Measurements from ENCODE around the gene ENKD1. TPM values are rescaled to one million over a fixed set of nuclear protein-coding genes. Genes with fewer than 3 reads are reported as not detected.

ENKD1 gene
- total RNA-seq, 1 experiment from 2014 or later: 11.9 TPM

DNA sequence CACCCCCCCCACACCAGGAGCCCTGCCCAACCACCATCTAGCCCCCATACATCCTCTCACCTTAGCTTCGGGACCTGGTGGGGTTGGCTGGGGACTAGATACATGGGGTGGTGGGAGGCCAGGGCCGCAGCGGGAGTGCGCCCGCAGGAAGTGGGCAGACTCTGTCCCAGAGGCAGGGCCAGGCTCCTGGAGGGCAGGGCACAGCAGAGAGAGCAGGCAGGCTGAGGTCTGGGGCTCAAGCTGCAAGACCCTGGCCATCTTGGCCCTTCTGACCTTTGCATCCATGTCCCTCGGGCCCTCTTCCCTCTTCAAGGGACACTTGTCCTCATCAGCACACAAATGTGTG, 2.7 kb downstream of the ENKD1 start:
- ATAC-seq (no peak), DNase-seq (ENCODE audit: low spot score) (no peak)
- no peak overlapping the region for H3K27ac Mint-ChIP-seq
- H3K36me3 Mint-ChIP-seq: no peaks in the 10 kb centered on the region
- POLR2A ChIA-PET: interaction anchor here (0.7 kb wide), 1 partner anchor 123 kb away, joined by 3 read pairs; no protein-coding TSS in a partner anchor
- CTCF ChIA-PET: interaction anchor here (0.6 to 10.3 kb wide), 30 partner anchors 9 to 421 kb away, joined by 3 to 137 read pairs (median 5); partner anchors contain the start of genes CARMIL2, CTCF, DDX28 and DUS2
- peaks cover 6% of the 10 kb centered on the region for H3K27me3 Mint-ChIP-seq (ENCODE audit: low read depth)
- no peaks in the 10 kb centered on the region for H3K9me3 Mint-ChIP-seq
- TF ChIP-seq ZNF416 (CRISPR knock-in tag; IDR thresholded peaks at IDR 0.05): no peak
- TF ChIP-seq, protein P1, sequence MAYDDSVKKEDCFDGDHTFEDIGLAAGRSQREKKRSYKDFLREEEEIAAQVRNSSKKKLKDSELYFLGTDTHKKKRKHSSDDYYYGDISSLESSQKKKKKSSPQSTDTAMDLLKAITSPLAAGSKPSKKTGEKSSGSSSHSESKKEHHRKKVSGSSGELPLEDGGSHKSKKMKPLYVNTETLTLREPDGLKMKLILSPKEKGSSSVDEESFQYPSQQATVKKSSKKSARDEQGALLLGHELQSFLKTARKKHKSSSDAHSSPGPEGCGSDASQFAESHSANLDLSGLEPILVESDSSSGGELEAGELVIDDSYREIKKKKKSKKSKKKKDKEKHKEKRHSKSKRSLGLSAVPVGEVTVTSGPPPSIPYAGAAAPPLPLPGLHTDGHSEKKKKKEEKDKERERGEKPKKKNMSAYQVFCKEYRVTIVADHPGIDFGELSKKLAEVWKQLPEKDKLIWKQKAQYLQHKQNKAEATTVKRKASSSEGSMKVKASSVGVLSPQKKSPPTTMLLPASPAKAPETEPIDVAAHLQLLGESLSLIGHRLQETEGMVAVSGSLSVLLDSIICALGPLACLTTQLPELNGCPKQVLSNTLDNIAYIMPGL (CRISPR knock-in tag; IDR thresholded peaks at IDR 0.05): 0 out of 2 replicates have a peak, but pooled peaks have one; percentile 13
- no peak for TF ChIP-seq GABPB1 (CRISPR knock-in tag; IDR thresholded peaks at IDR 0.05)
- no peak for TF ChIP-seq IRF2 (CRISPR knock-in tag; IDR thresholded peaks at IDR 0.05; ENCODE audit: borderline replicate concordance, low read depth)
- TF ChIP-seq, protein P2, sequence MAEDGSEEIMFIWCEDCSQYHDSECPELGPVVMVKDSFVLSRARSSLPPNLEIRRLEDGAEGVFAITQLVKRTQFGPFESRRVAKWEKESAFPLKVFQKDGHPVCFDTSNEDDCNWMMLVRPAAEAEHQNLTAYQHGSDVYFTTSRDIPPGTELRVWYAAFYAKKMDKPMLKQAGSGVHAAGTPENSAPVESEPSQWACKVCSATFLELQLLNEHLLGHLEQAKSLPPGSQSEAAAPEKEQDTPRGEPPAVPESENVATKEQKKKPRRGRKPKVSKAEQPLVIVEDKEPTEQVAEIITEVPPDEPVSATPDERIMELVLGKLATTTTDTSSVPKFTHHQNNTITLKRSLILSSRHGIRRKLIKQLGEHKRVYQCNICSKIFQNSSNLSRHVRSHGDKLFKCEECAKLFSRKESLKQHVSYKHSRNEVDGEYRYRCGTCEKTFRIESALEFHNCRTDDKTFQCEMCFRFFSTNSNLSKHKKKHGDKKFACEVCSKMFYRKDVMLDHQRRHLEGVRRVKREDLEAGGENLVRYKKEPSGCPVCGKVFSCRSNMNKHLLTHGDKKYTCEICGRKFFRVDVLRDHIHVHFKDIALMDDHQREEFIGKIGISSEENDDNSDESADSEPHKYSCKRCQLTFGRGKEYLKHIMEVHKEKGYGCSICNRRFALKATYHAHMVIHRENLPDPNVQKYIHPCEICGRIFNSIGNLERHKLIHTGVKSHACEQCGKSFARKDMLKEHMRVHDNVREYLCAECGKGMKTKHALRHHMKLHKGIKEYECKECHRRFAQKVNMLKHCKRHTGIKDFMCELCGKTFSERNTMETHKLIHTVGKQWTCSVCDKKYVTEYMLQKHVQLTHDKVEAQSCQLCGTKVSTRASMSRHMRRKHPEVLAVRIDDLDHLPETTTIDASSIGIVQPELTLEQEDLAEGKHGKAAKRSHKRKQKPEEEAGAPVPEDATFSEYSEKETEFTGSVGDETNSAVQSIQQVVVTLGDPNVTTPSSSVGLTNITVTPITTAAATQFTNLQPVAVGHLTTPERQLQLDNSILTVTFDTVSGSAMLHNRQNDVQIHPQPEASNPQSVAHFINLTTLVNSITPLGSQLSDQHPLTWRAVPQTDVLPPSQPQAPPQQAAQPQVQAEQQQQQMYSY (CRISPR knock-in tag; IDR thresholded peaks at IDR 0.05): no peak
- TF ChIP-seq, protein P3, sequence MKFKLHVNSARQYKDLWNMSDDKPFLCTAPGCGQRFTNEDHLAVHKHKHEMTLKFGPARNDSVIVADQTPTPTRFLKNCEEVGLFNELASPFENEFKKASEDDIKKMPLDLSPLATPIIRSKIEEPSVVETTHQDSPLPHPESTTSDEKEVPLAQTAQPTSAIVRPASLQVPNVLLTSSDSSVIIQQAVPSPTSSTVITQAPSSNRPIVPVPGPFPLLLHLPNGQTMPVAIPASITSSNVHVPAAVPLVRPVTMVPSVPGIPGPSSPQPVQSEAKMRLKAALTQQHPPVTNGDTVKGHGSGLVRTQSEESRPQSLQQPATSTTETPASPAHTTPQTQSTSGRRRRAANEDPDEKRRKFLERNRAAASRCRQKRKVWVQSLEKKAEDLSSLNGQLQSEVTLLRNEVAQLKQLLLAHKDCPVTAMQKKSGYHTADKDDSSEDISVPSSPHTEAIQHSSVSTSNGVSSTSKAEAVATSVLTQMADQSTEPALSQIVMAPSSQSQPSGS (CRISPR knock-in tag; IDR thresholded peaks at IDR 0.05; ENCODE audit: borderline replicate concordance, low read depth): no peak
- no peak overlapping the region for H3K4me3 Mint-ChIP-seq
- peaks cover 25% of the 10 kb centered on the region for H3K4me1 Mint-ChIP-seq

DNA sequence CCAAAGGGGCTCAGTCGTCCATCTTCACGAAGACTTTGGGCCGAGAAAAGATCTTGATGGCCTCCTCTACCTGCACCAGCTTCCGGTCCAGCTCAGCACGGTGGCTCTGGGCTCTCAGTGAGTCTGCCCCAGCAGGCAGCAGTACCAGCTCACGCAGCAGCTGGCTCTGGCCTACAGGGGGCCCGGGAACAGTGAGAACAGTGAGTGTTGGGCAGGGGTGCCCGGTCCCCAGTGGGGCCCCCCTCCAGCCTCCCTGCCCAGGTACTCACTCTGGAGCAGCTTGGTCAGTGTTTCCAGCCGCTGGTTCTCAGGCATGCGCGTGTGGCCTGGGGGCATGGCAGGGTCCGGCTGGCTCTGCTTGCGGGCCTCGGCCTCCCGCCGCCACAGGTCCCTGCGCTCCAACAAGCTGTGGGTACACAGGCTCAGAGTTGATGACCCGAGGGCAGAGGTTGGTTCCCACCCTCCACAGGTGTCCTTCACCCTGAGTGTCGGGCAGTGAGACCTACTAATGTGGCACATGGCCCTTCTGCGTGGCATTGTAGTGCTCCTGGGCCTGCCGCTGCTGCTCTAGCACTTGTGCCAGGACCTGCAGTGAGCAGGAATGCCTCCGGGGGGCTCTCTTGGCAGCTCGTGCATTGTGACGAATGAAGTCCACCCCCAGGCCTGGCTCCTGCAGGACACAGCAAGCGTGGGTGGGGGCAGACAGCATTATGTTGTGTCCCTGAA, 3.2 kb downstream of the ENKD1 start:
- CTCF ChIA-PET: interaction anchor here (0.6 to 10.3 kb wide), 39 partner anchors 9 to 421 kb away, joined by 3 to 137 read pairs (median 4); partner anchors contain the start of genes ATP6V0D1, CARMIL2, CTCF and DDX28
- Mint-ChIP-seq H3K36me3 (no peaks in the 10 kb centered on the region), H3K4me1 (peaks cover 26% of the 10 kb centered on the region), H3K9me3 (no peaks in the 10 kb centered on the region), H3K27me3 (ENCODE audit: low read depth) (peaks cover 6% of the 10 kb centered on the region), H3K27ac (no peak overlapping the region), H3K4me3 (peak overlapping the region; percentile 43; the same call in 1 of the 2 replicates)
- POLR2A ChIA-PET: interaction anchor here (0.7 to 1.3 kb wide), 2 partner anchors 100 to 124 kb away, joined by 3 read pairs; no protein-coding TSS in a partner anchor
- ATAC-seq: peak; percentile 1; the same call in 1 of the 2 replicates
- peak; percentile 81 for DNase-seq (ENCODE audit: low spot score)
- TF ChIP-seq, protein P4, sequence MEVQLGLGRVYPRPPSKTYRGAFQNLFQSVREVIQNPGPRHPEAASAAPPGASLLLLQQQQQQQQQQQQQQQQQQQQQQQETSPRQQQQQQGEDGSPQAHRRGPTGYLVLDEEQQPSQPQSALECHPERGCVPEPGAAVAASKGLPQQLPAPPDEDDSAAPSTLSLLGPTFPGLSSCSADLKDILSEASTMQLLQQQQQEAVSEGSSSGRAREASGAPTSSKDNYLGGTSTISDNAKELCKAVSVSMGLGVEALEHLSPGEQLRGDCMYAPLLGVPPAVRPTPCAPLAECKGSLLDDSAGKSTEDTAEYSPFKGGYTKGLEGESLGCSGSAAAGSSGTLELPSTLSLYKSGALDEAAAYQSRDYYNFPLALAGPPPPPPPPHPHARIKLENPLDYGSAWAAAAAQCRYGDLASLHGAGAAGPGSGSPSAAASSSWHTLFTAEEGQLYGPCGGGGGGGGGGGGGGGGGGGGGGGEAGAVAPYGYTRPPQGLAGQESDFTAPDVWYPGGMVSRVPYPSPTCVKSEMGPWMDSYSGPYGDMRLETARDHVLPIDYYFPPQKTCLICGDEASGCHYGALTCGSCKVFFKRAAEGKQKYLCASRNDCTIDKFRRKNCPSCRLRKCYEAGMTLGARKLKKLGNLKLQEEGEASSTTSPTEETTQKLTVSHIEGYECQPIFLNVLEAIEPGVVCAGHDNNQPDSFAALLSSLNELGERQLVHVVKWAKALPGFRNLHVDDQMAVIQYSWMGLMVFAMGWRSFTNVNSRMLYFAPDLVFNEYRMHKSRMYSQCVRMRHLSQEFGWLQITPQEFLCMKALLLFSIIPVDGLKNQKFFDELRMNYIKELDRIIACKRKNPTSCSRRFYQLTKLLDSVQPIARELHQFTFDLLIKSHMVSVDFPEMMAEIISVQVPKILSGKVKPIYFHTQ (CRISPR knock-in tag; IDR thresholded peaks at IDR 0.05): no peak
- TF ChIP-seq, protein P5, sequence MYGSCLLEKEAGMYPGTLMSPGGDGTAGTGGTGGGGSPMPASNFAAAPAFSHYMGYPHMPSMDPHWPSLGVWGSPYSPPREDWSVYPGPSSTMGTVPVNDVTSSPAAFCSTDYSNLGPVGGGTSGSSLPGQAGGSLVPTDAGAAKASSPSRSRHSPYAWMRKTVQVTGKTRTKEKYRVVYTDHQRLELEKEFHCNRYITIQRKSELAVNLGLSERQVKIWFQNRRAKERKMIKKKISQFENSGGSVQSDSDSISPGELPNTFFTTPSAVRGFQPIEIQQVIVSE (CRISPR knock-in tag; IDR thresholded peaks at IDR 0.05; ENCODE audit: borderline replicate concordance): no peak
- TF ChIP-seq SOX15 (CRISPR knock-in tag; IDR thresholded peaks at IDR 0.05) (no peak), KAT7 (CRISPR knock-in tag; IDR thresholded peaks at IDR 0.05; ENCODE audit: borderline replicate concordance) (no peak), CREM (CRISPR knock-in tag; IDR thresholded peaks at IDR 0.05) (0 out of 2 replicates have a peak, but pooled peaks have one; percentile 21), GABPB1 (CRISPR knock-in tag; IDR thresholded peaks at IDR 0.05) (no peak), ZNF121 (CRISPR knock-in tag; IDR thresholded peaks at IDR 0.05) (no peak), ESRRA (CRISPR knock-in tag; IDR thresholded peaks at IDR 0.05; ENCODE audit: borderline replicate concordance) (0 out of 2 replicates have a peak, but pooled peaks have one; percentile 25), IRF2 (CRISPR knock-in tag; IDR thresholded peaks at IDR 0.05; ENCODE audit: borderline replicate concordance, low read depth) (no peak)
- TF ChIP-seq, protein P6, sequence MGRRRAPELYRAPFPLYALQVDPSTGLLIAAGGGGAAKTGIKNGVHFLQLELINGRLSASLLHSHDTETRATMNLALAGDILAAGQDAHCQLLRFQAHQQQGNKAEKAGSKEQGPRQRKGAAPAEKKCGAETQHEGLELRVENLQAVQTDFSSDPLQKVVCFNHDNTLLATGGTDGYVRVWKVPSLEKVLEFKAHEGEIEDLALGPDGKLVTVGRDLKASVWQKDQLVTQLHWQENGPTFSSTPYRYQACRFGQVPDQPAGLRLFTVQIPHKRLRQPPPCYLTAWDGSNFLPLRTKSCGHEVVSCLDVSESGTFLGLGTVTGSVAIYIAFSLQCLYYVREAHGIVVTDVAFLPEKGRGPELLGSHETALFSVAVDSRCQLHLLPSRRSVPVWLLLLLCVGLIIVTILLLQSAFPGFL (CRISPR knock-in tag; IDR thresholded peaks at IDR 0.05; ENCODE audit: borderline replicate concordance): no peak
- TF ChIP-seq, protein P1 (CRISPR knock-in tag; IDR thresholded peaks at IDR 0.05): 0 out of 2 replicates have a peak, but pooled peaks have one; percentile 4
- TF ChIP-seq, protein P7, sequence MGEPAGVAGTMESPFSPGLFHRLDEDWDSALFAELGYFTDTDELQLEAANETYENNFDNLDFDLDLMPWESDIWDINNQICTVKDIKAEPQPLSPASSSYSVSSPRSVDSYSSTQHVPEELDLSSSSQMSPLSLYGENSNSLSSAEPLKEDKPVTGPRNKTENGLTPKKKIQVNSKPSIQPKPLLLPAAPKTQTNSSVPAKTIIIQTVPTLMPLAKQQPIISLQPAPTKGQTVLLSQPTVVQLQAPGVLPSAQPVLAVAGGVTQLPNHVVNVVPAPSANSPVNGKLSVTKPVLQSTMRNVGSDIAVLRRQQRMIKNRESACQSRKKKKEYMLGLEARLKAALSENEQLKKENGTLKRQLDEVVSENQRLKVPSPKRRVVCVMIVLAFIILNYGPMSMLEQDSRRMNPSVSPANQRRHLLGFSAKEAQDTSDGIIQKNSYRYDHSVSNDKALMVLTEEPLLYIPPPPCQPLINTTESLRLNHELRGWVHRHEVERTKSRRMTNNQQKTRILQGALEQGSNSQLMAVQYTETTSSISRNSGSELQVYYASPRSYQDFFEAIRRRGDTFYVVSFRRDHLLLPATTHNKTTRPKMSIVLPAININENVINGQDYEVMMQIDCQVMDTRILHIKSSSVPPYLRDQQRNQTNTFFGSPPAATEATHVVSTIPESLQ (CRISPR knock-in tag; IDR thresholded peaks at IDR 0.05): no peak

All from WTC11 (cell line).